Measurements from ENCODE around the gene LY6G6D.
"Not testable (repeated sequence)": the region's sequence is repeated elsewhere in the genome, so short reads cannot be mapped to it uniquely, and the experiment has no call there.

Gene LY6G6D

DNA sequence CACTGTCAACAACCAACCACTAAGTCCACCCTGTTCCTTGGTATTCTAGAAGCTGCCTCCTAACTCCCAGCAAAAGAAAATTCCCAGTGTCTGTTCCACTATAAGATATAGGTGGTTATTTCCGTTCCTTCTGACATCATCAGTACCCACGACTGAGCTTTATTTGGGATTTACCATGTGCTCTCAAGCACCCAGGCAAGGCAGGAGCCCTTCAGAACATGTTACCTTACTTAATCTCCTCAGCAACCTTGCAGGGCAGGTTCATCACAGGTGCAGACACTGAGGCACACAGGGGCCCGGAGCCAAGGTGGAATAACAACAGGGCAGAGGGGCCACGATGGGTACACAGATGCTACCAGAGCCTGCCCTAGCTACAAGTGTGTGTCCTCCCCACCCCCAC lies 22.8 kb upstream of the LY6G6D start:
- DNase-seq (ENCODE audit: low read depth), result no peak

DNA sequence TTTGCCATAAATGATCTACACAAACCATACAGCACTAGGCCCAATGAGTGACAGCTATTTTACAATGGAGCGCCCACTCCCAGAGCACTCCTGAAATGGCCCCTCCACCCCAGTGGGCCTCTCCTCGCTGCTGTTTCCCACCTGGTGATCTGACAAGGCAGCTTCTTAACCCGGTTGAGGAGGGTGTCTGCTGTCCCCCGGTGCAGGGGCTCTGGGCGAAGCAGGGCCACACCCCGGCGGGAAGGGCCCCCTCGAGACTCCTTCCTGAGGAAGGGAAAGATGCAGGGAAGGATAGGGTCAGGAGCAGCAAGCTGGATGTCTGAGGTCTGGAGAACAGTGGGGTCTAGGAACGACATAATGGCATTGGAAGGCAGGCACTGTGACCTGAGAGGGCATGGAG lies 22.3 kb upstream of the LY6G6D start:
- DNase-seq (ENCODE audit: low read depth), result no peak

DNA sequence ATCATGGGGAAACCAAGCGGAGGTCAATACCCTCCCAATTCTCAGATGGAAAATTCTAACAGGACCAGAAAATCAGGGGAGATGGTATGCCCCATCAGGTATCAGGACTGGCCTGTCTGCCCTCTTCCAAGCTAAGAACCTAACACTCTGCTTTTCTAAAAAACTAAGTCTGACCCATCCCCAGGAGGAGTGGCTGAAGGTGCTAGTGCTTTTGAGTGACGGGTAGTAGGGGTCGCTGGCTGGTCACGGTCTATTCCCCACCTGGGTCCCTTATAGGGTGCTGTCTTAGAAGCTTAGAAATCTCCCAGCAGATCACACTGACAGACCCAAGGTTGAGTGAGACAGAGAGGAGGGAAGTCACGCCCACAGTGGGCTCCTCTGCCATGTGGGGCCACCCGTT lies 21.6 kb upstream of the LY6G6D start:
- no peak for DNase-seq (ENCODE audit: low read depth)

DNA sequence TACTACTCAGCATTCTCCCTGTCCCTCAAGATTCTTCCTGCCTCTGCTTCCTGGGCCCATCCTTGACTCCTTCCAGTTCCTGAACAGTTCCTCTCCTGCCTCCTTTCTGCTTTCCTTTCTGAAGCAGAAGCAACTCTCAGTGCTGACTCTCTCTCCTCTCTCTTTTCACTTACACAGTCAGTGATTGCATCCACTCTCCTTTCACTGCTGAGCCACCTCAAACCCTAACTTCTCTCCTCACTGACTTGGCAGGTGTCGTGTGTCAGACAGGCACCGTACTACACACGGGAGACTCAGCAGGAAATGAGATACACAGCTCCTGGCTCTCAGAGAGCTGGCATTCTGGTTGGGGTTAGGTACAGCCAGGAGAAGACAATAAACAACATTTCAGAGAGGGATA lies 17.6 kb upstream of the LY6G6D start:
- no peak for DNase-seq (ENCODE audit: low read depth)

DNA sequence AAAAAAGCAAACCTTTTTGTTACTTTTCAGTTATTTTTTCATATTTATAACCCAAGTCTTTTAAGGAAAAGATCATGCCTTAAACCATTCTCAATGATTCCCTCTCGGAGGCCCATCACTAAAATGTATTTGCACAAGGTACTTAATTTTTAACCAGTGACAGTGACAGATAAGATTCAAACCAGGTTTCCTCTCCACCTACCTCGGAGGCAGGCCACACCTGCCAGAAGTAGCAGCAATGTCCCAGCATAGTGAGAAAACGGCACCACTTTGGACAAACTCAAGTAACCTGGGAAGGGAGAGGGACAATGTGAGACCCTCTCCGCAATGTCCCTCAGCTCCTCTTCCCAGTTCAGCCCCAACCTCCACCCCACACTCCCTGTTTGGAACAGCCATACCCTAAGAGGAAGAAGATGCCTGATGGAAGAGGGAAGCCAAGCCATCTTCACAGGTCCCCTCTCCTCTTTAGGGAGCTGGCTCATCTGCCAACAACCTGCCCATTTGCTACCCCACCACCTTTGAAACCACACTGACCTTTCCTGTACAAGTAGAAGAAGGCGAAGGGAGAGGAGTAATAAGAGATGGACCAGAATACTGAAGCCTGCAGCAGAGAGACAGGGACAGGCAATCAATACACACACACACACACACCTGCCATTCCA lies 14.3 kb upstream of the LY6G6D start:
- DNase-seq (ENCODE audit: low read depth), result no peak

DNA sequence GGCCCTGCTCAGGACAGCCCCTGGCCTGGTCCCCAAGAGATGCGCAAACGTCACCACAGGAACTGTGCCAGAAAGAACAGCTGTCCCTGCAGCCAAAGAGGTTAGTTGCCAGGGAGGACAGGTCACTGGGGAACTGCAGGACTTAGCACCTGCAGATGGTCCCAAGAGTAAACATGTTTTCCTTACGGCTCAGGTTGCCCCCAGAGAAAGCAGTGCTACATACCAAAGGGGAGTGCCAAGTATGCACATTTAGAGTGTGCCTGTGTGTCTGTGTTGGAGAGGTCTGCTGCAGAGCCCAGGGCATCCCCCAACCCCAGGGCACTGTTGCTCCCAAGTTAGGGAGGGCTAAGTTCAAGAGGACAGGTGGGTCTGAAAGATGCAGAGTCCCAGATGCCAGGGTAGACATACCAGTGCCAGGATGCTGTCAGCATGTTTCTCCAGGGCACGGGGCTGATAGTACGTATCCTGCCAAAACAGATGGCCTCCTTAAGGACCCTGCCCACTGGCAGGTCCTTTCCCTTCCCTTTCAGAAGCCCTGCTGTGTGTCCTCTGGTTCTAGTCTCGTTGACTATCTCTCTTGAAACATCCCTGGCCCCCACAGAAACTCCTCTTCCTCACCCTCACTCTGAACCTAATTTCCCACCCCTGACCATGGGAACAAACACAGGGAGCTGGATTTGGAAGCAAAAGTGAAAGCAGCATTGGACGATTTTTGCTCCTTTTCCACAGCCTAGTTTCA lies 13.3 kb upstream of the LY6G6D start:
- DNase-seq (ENCODE audit: low read depth), result no peak

DNA sequence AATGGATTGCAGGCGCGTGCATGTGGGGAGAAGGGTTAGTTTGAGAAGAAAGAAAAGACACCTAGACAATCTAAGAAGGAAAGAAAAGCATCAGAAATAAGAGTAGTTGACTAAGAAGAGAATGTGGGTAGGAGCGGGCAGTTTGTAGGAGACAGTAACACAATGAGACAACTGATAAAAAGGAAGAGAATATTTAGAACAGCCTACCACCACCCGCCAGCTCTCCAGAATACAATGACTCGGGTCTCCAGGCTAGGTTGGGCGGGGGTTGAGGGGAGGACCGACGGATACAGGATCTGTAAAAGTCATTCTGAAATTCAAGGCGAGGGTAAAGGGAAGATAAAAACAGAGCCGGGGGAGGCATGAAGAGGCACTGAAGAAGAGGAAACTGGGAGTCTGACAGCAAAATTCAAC lies 12.7 kb upstream of the LY6G6D start:
- DNase-seq (ENCODE audit: low read depth), result no peak

DNA sequence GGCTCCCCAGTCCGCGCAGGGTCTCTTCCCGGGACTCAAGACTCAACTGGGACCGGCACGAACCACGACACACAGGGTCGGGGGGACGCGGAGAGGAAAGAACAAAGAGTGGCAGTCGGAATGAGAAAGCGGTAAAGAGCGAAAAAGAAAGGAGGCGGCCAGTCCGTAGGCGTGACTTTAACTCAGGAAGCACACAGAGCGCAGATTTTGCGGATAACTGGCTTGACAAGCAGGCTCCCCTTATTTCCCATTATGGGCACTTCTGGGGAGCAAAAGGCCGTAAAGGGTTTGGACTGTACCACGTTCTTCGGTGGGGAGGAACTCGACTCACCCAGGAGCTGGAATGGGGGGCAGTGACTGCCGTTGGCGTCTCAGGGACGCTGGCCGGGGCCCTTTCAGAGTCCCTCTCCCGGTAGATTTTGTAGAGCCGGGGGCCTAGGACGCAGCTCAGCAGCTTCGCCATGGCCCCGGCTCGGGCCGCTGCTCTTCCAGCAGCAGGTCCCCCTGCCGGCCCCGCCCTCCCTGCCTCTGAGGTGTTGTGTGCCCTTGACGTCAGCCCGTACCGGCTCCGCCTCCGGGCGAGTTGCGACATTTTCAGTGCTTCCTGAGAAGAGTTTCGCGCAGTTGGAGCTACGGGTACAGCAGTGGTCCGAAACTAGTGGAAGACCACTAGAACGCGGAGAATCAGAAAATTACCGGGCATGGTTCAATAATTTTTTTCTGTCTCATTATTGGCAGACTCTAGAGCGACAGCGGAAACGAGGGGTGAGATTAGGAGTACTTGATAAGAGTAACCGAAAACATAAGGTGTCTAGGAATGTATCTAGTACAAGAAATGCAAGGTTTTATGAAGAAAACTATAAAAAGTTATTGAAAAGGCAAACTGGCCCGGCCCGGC lies 12.1 kb upstream of the LY6G6D start, which contains the start of gene ABHD16A:
TSS of gene ABHD16A (minus strand) at position 506 of the 898 bp plus-strand sequence. CDS start at position 463, 43 bp downstream.
- peak; percentile 91 for DNase-seq (ENCODE audit: low read depth)

DNA sequence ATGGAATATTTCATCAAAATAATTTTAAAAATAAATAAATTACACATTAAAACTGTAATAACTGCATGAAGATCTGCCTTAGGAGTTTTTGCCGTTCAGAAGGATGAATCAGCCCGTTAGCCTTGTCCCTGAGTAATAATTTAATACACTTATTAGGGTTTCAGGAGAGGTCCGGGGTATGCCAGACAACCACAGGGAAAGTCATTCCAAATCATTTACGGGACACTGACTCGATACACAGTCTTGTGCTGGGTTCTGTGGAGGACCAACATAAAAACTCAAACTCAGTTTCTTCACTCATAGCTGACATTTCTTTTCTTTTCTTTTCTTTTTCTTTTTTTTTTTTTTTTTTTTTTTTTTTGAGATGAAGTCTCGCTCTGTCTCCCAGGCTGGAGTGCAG lies 9.2 kb upstream of the LY6G6D start:
- DNase-seq (ENCODE audit: low read depth), result no peak

DNA sequence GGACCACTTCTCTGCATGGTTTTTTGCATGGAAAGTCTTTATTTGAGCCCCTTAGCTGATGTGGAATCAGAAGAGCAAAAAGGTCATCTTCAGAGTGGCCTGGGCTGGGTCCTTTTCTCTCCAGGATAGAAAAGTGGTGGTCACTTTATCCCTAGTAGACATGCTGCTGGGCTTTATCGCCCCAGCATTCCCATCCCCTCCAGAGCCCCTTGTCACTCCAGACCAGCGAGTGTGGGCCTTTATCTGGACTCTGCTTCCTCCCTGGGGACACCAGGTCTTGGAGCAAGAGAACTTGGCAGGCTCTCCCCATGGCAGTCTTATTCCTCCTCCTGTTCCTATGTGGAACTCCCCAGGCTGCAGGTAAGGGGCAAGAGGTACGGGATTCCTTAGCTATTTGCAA lies 8.5 kb upstream of the LY6G6D start, which contains the start of gene LY6G6F:
TSS of gene LY6G6F (plus strand) at position 268 of the 400 bp plus-strand sequence. CDS start at position 309, 41 bp downstream.
- no peak for DNase-seq (ENCODE audit: low read depth)

DNA sequence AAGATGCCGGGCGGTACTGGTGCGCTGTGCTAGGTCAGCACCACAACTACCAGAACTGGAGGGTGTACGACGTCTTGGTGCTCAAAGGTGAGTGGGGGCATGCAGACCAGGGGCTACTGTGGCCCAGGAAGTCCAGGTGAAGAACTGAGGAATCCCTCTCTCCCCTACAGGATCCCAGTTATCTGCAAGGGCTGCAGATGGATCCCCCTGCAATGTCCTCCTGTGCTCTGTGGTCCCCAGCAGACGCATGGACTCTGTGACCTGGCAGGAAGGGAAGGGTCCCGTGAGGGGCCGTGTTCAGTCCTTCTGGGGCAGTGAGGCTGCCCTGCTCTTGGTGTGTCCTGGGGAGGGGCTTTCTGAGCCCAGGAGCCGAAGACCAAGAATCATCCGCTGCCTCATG lies 7.4 kb upstream of the LY6G6D start:
- no peak for DNase-seq (ENCODE audit: low read depth)

DNA sequence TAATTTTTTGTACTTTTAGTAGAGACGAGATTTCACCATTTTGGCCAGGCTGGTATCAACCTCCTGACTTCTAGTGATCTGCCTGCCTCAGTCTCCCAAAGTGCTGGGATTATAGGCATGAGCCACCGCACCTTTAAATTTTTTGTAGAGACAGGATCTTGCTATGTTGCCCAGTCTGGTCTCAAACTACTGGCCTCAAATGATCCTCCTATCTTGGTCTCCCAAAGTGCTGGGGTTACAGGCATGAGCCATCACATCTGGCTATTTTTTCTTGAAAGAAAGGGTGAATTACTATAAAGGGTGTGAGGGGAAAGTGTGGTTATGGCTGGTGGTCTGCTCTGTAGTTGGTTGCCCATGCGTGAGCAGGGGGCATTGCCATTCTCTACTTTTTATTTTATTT lies 6.9 kb upstream of the LY6G6D start:
- DNase-seq (ENCODE audit: low read depth), result no peak

DNA sequence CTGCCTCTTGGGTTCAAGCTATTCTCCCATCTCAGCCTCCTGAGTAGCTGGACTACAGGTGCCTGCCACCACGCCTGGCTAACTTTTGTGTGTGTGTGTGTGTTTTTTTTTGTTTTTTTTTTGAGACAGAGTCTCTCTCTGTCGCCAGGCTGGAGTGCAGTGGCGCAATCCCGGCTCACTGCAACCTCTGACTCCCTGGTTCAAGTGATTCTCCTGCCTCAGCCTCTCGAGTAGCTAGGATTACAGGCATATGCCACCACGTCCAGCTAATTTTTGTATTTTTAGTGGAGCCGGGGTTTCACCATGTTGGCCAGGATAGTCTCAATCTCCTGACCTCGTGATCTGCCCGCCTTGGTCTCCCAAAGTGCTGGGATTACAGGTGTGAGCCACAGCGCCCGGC lies 6.0 kb upstream of the LY6G6D start:
- not testable (repeated sequence) for DNase-seq (ENCODE audit: low read depth)

DNA sequence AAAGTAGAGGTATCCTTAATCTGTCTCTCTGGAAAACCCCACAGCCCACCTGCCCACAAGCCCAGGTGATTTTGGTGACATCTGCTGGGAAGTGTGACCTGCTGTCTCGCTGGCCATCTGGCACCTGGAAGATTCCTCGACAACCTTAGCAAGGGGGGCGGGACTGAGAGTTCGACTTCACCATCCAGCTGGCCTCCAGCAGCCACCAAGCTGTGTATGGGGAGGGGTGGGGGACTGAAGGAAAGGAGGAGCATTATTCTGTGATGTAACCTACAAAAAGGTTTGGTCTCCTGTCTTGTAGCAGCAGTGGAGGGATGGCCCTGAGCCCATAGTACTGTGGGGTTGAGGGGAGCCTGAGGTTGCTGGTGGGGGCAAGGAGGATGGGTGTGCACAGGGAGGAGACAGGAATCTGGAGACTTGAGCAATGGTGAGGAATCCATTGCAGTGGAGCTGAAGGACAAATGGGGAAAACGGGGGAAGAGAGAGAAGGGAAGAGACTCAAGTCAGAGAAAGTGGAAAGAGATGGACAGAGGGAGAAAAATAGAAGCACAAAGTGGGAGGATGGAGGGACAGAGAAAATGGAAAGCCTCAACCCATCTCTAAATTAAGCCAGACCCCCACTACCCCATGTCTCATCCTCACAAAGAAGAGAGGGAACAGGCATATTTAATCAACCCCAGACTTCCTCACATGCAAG lies 4.5 kb upstream of the LY6G6D start:
- DNase-seq (ENCODE audit: low read depth), result no peak

DNA sequence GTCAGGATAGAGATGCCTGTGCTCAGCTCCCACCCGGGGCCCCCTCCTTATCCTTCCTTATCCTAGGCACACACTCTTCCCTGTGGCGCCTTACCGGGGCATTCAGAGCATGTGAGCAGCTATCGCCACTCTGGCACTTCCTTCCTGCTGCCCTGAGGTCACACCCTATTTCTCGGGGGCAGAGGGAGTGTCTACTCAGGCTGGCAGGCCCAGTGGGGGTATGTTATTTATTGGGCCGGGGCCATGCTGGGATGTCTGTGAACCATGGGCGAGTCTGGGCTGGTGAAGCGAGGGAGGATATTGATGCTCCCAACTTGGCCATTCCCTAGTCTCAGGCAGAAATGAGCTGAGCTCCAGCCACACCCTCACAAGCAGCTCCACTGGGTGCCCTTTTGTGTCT lies 3.9 kb upstream of the LY6G6D start:
- no peak for DNase-seq (ENCODE audit: low read depth)

DNA sequence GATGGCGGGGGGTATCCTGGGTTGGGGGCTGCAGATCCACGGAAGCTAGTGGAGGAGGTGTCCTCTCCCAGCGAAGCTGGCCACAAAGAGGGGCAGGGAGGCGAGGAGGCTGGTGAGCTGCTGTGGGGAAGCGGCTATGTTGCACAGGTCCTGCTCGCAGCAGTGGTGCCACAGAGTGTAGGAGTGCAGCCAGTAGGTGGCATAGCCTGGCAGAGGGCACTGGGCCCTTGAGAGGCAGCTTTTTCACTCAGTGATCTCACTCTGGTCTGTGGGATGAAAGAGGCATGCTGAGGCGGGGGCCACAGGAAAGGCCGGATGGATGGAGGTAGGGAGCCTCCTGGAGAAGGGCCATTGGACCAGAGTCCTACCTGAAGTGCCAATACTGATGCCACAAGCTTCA lies 2.9 kb upstream of the LY6G6D start:
- DNase-seq (ENCODE audit: low read depth), result no peak

DNA sequence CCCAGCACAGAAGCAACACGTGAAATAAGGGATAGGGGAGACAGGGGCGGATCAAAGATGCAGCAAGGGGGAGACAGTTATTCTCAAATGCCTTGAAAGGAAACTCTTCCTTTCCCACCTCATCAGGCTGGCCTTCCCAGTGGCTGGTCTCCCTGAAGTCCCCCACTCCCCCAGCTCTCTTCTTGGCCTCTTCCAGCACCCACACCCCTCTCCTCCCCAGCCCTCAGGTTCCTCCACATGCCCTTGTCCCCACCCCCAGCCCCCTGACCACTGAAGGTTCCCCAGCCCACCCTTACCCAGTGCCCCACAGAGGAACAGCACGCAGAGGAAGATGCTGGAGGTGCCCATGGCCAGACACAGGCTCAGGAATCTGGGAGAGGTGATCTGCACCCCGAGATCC lies 1.7 kb upstream of the LY6G6D start:
- DNase-seq (ENCODE audit: low read depth), result no peak

DNA sequence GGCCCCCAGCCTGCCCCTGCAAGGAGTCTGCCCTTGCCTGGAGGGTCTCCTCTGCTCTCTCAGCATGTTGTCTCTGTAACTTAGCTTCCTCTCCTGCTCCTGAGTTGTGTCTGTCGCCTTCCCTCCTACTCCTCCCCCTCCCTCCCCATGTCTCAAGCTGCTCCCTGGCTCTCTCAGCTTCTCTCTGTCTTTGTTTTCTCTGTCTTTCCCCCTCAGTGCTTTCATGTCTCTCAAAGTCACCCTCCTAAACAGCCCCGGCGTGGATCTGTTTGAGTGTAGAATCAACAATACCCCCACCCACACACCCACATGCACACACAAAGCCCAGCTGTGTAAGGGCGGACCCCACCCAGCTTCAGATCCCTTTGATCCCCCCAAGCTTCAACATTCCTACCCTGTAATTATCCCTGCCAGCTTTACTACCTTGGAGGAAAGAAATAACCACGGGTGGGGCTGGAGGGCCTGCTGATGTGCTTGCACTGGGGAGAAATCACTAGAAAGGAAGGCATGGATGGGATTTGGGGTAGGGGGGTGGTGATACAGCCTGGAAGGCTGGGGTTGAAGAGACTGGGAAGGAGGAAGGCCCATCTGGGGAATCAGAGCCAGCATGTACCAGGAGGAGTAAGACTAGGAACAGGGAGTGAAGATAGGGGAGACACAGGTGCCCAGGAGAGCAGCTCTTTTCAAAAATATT lies 1.0 kb upstream of the LY6G6D start:
- DNase-seq (ENCODE audit: low read depth), result no peak

DNA sequence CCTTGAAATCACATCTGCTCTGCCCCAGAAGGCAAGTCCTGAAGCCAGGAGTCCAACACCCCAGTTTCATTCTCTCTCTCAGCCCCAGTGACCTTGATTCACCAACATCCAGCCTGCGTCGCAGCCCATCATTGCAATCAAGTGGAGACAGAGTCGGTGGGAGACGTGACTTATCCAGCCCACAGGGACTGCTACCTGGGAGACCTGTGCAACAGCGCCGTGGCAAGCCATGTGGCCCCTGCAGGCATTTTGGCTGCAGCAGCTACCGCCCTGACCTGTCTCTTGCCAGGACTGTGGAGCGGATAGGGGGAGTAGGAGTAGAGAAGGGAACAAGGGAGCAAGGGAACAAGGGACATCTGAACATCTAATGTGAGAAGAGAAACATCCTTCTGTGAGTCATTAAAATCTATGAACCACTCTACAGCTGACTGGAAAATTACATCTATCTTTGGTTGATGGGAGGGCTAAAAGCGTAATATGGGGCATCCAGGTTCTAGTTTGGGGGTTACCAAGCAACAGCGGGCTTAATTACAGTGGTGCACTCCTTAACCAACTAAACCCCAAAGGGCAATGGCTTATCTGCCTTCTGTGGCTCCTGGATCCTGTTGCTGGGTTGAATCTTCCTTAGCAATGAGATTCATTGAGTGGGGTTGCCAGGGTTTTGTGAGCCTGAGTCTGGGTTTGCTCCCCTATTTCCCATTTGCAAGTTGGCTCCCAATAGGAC lies 2.5 kb downstream of the LY6G6D start:
- DNase-seq (ENCODE audit: low read depth), result no peak

DNA sequence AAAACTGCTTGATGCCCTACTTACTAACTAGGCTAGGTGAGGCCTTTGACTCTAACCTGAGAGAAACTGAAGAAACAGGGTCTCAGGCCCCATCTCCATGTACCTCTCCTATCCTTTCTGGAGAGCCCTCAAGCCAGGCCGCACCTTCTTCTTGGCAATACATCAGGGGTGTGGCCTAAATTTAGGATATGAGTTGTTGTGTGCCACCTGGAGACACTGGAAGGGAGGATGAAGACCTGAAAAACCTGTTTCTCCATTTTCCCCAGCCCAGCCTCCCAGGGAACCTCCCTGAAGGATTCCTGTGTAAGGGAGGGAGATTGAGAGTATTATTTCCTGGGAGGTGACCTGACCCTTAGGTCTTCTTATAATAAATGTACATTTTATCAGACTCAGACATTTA lies 3.1 kb downstream of the LY6G6D start:
- no peak for DNase-seq (ENCODE audit: low read depth)

DNA sequence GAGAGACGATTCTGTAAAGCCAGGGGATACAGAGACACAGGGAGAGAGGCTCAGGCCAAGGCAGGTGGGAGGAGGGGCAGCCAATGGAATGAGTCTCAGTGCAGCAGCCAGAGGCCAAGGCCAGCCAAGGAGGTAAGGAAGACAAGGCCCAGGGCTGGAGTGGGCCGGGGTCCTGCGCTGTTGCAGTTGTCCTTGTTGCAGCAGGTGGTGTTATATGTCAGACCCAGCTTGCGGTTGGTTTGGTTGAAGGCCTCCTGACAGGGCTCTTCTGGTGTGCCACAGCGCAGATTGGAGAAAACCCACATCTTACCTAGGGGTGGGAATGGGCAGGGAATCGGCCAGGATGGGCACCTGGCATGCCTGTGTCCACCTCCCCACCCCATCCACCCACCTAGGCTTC lies 3.9 kb downstream of the LY6G6D start:
- DNase-seq (ENCODE audit: low read depth), result no peak

Data from non-pigmented ciliary epithelial cell (primary cell).